Fibroblast of lung (primary cell): Measurements from ENCODE around the gene APEX1.

Experiments used
- EZH2 ChIP-seq: IDR thresholded peaks from 2 replicates; pipeline ENCODE4 v1.5.1; 2012; ENCODE audit warnings: low read length, control low read depth, mild to moderate bottlenecking; ENCODE audit errors: missing control alignments
- TF ChIP-seq, protein P1 (sequence below), 2 donors: IDR thresholded peaks in 1 of 2; conservative IDR thresholded peaks in 1 of 2; 1 replicate in 1 of 2; 2 replicates in 1 of 2; pipeline ENCODE4 v1.5.1; 2011 to 2012; ENCODE audit warnings: low read length in 2 of 2, control low read depth in 1 of 2, inconsistent platforms in 1 of 2, low read depth in 1 of 2, mild to moderate bottlenecking in 1 of 2

DNA sequence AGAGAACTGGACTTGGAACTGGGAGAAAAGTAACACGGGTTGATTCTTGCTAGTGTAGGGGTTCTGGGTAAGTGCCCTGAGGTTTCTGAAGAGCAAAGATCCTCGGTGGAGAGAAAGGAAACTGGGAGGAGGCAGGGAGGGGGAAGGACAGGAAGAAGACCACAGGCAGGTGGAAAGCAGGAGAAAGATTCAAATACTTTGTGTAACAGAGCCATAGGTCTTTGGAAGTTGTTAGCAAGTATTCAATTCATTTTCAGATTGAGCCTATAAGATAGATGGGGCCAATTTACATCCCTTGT is 15.5 kb downstream of the APEX1 start:
- TF ChIP-seq, protein P1, sequence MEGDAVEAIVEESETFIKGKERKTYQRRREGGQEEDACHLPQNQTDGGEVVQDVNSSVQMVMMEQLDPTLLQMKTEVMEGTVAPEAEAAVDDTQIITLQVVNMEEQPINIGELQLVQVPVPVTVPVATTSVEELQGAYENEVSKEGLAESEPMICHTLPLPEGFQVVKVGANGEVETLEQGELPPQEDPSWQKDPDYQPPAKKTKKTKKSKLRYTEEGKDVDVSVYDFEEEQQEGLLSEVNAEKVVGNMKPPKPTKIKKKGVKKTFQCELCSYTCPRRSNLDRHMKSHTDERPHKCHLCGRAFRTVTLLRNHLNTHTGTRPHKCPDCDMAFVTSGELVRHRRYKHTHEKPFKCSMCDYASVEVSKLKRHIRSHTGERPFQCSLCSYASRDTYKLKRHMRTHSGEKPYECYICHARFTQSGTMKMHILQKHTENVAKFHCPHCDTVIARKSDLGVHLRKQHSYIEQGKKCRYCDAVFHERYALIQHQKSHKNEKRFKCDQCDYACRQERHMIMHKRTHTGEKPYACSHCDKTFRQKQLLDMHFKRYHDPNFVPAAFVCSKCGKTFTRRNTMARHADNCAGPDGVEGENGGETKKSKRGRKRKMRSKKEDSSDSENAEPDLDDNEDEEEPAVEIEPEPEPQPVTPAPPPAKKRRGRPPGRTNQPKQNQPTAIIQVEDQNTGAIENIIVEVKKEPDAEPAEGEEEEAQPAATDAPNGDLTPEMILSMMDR (conservative IDR thresholded peaks at IDR 0.05 in 1 of 2, IDR thresholded peaks at IDR 0.05 in 1 of 2; ENCODE audit: low read depth in 1 of 2, low read length in 2 of 2) = no peak
- no peak for TF ChIP-seq EZH2
